Measurements from ENCODE around the gene CD55. TPM values are rescaled to one million over a fixed set of nuclear protein-coding genes. Genes with fewer than 3 reads are reported as not detected.

The CD55 gene
- total RNA-seq, 1 experiment from 2014 or later, result 159 TPM

DNA sequence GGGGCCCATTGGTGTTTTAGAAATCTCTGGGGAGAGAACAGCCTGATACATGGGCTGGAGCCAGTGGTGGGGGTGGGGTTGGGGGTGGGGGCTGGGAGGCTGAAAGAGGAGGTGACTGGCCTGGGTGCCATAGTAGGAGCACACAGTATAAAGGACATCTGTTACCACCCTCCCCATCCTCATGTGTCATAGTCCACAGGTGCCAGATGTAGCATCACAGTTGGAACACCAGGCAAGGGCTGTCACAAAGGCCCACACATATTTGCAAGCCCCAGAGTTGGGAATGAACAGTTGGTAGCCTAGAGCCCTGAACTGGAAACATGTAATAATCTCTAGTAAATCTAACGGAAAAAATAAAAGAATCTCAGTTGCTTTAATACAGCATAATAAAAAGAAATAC is 77.5 kb downstream of the CD55 start:
- BruUV-seq (replicated peaks), result no TSS peak
- intact Hi-C loops (cut with micrococcal nuclease), result loop anchor here (1.0 kb wide), 1 partner anchor 55 kb away; no protein-coding TSS in a partner anchor
- Mint-ChIP-seq H3K36me3 (ENCODE audit: insufficient read depth, unreplicated experiment) (no peaks in the 10 kb centered on the region), H3K27me3 (ENCODE audit: insufficient read depth, unreplicated experiment) (no peaks in the 10 kb centered on the region), H3K27ac (ENCODE audit: low read depth, unreplicated experiment) (no peak overlapping the region), H3K9me3 (ENCODE audit: unreplicated experiment) (no peaks in the 10 kb centered on the region), H3K4me1 (ENCODE audit: insufficient read depth, unreplicated experiment) (peaks cover under 1% of the 10 kb centered on the region), H3K4me3 (ENCODE audit: unreplicated experiment) (no peak overlapping the region)
- ChIA-PET CTCF (interaction anchor here (0.9 to 1.9 kb wide), 3 partner anchors 217 to 349 kb away, joined by 4 to 13 read pairs (median 5); no protein-coding TSS in a partner anchor), POLR2A (no interaction called here)
- no peak for TF ChIP-seq CTCF (IDR thresholded peaks at IDR 0.05; ENCODE audit: unreplicated experiment)
- DNase-seq (ENCODE audit: unreplicated experiment), result no peak

DNA sequence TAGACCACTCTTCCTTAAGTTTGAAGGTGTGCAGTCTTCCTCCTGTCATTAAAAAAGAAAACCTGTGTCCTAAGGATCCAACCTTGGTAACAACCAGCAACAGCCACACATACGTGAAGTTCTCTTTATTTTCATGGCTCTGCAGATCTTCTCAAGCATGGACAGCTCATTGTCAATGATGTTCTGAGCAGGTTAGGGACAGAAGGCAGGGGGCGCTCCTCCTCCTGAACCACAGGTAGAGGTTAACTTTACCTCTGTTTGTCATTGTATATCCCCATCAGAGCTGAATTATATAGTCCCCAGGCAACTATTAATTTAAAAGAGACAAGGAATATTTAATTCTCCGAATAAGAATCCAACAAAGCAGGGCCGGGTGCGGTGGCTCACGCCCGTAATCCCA is 80.1 kb downstream of the CD55 start:
- BruUV-seq (replicated peaks), result no TSS peak
- POLR2A ChIA-PET, result interaction anchor here (0.6 to 1.6 kb wide), 8 partner anchors 7 to 746 kb away, joined by 3 to 5 read pairs (median 3); no protein-coding TSS in a partner anchor

GRCh38 chr1:207402744-207403143 is 81.3 kb downstream of the CD55 start:
- no peak for DNase-seq (ENCODE audit: unreplicated experiment)
- Mint-ChIP-seq H3K36me3 (ENCODE audit: insufficient read depth, unreplicated experiment) (no peaks in the 10 kb centered on the region), H3K4me1 (ENCODE audit: insufficient read depth, unreplicated experiment) (no peaks in the 10 kb centered on the region), H3K4me3 (ENCODE audit: unreplicated experiment) (no peak overlapping the region), H3K9me3 (ENCODE audit: unreplicated experiment) (no peaks in the 10 kb centered on the region), H3K27ac (ENCODE audit: low read depth, unreplicated experiment) (no peak overlapping the region), H3K27me3 (ENCODE audit: insufficient read depth, unreplicated experiment) (no peaks in the 10 kb centered on the region)
- ChIA-PET POLR2A (interaction anchor here (1.0 to 1.6 kb wide), 5 partner anchors 9 to 320 kb away, joined by 3 to 5 read pairs (median 4); no protein-coding TSS in a partner anchor), CTCF (interaction anchor here (0.8 to 2.8 kb wide), 9 partner anchors 61 to 358 kb away, joined by 3 to 30 read pairs (median 7); no protein-coding TSS in a partner anchor)
- intact Hi-C loops (cut with micrococcal nuclease), result loop anchor here (10.0 kb wide), 1 partner anchor 488 kb away; no protein-coding TSS in a partner anchor
- no peak for TF ChIP-seq CTCF (IDR thresholded peaks at IDR 0.05; ENCODE audit: unreplicated experiment)
- BruUV-seq (replicated peaks), result no TSS peak

More for the DNA sequence above, 80.1 kb downstream of the CD55 start:
- no peaks in the 10 kb centered on the region for H3K4me1 Mint-ChIP-seq (ENCODE audit: insufficient read depth, unreplicated experiment)
- intact Hi-C loops (cut with micrococcal nuclease), result loop anchor here (10.0 kb wide), 1 partner anchor 487 kb away; no protein-coding TSS in a partner anchor
- no peak overlapping the region for H3K27ac Mint-ChIP-seq (ENCODE audit: low read depth, unreplicated experiment)
- H3K4me3 Mint-ChIP-seq (ENCODE audit: unreplicated experiment), result no peak overlapping the region
- H3K9me3 Mint-ChIP-seq (ENCODE audit: unreplicated experiment), result no peaks in the 10 kb centered on the region
- no peaks in the 10 kb centered on the region for H3K27me3 Mint-ChIP-seq (ENCODE audit: insufficient read depth, unreplicated experiment)
- H3K36me3 Mint-ChIP-seq (ENCODE audit: insufficient read depth, unreplicated experiment), result no peaks in the 10 kb centered on the region
- no peak for TF ChIP-seq CTCF (IDR thresholded peaks at IDR 0.05; ENCODE audit: unreplicated experiment)
- CTCF ChIA-PET, result interaction anchor here (0.7 to 2.8 kb wide), 10 partner anchors 10 to 327 kb away, joined by 3 to 30 read pairs (median 6); no protein-coding TSS in a partner anchor
- no peak for DNase-seq (ENCODE audit: unreplicated experiment)

GRCh38 chr1:207404849-207405525 is 83.5 kb downstream of the CD55 start:
- CTCF ChIA-PET, result interaction anchor here (0.6 to 5.4 kb wide), 80 partner anchors 8 to 1137 kb away, joined by 3 to 221 read pairs (median 4); partner anchors contain the start of genes C4BPA, C4BPB, CD55 and PFKFB2

More at GRCh38 chr1:207404849-207405525, 83.5 kb downstream of the CD55 start:
- no peaks in the 10 kb centered on the region for H3K9me3 Mint-ChIP-seq (ENCODE audit: unreplicated experiment)
- no TSS peak for BruUV-seq (replicated peaks)
- H3K4me1 Mint-ChIP-seq (ENCODE audit: insufficient read depth, unreplicated experiment), result peaks cover 5% of the 10 kb centered on the region
- POLR2A ChIA-PET, result interaction anchor here (0.6 to 3.3 kb wide), 22 partner anchors 11 to 413 kb away, joined by 3 to 15 read pairs (median 4); partner anchors contain the start of genes C1orf116, CD55 and YOD1
- H3K4me3 Mint-ChIP-seq (ENCODE audit: unreplicated experiment), result no peak overlapping the region
- peak; percentile 99 for TF ChIP-seq CTCF (IDR thresholded peaks at IDR 0.05; ENCODE audit: unreplicated experiment)
- intact Hi-C loops (cut with micrococcal nuclease), result loop anchor here (1.0 to 10.0 kb wide), 8 partner anchors 84 to 490 kb away; partner anchors contain the start of genes CD55 and PFKFB2
- H3K27me3 Mint-ChIP-seq (ENCODE audit: insufficient read depth, unreplicated experiment), result no peaks in the 10 kb centered on the region
- peak; percentile 83 for DNase-seq (ENCODE audit: unreplicated experiment)
- no peak overlapping the region for H3K27ac Mint-ChIP-seq (ENCODE audit: low read depth, unreplicated experiment)
- no peaks in the 10 kb centered on the region for H3K36me3 Mint-ChIP-seq (ENCODE audit: insufficient read depth, unreplicated experiment)

Measured in MCF 10A (cell line).